IPS DF 4.7 (cell line): Measurements from ENCODE around the gene ANP32B.
"Not testable (repeated sequence)": the region's sequence is repeated elsewhere in the genome, so short reads cannot be mapped to it uniquely, and the experiment has no call there.

Experiments
- DNase-seq: peaks from one replicate; pipeline ENCODE4 v3.0.0-alpha.2; 2013; ENCODE audit warnings: low spot score; ENCODE audit errors: extremely low read depth

ANP32B gene

GRCh38 chr9:97982683-97983588 lies at the start of gene ANP32B:
TSS of gene ANP32B (plus strand) at chr9:97983341. CDS start at chr9:97983556, 215 bp downstream.
- no peak for DNase-seq

GRCh38 chr9:97934321-97935115 lies 48.6 kb upstream of the ANP32B start:
- DNase-seq, result no peak

GRCh38 chr9:97935276-97935675 lies 47.9 kb upstream of the ANP32B start:
- no peak for DNase-seq

GRCh38 chr9:97936998-97937397 lies 46.1 kb upstream of the ANP32B start:
- no peak for DNase-seq

GRCh38 chr9:97938081-97938644 lies 45.0 kb upstream of the ANP32B start, which contains the start of gene HEMGN:
TSS of gene HEMGN (minus strand) at chr9:97938172. CDS start at chr9:97938136, 36 bp downstream.
- no peak for DNase-seq

- no peak for DNase-seq
Observed at GRCh38 chr9:97940233-97940632, 42.9 kb upstream of the ANP32B start.

GRCh38 chr9:97940741-97941140 lies 42.4 kb upstream of the ANP32B start:
- no peak for DNase-seq

- no peak for DNase-seq
Observed at GRCh38 chr9:97941323-97941722, 41.8 kb upstream of the ANP32B start.

GRCh38 chr9:97943308-97943855 lies 39.8 kb upstream of the ANP32B start:
- no peak for DNase-seq

- DNase-seq, result no peak
Observed at GRCh38 chr9:97944612-97945011, 38.5 kb upstream of the ANP32B start.

- DNase-seq, result not testable (repeated sequence)
Observed at GRCh38 chr9:97945470-97945869, 37.7 kb upstream of the ANP32B start.

- not testable (repeated sequence) for DNase-seq
Observed at GRCh38 chr9:97947094-97947493, 36.0 kb upstream of the ANP32B start.

GRCh38 chr9:97950873-97951272 lies 32.3 kb upstream of the ANP32B start:
- not testable (repeated sequence) for DNase-seq

GRCh38 chr9:97954550-97954989 lies 28.6 kb upstream of the ANP32B start:
- DNase-seq, result peak; percentile 51

GRCh38 chr9:97956331-97956730 lies 26.8 kb upstream of the ANP32B start:
- DNase-seq, result no peak

- no peak for DNase-seq
Observed at GRCh38 chr9:97958812-97959511, 24.2 kb upstream of the ANP32B start.

- no peak for DNase-seq
Observed at GRCh38 chr9:97959585-97959984, 23.6 kb upstream of the ANP32B start.

- DNase-seq, result not testable (repeated sequence)
Observed at GRCh38 chr9:97960678-97961328, 22.3 kb upstream of the ANP32B start.

GRCh38 chr9:97961361-97961760 lies 21.8 kb upstream of the ANP32B start:
- no peak for DNase-seq

GRCh38 chr9:97962136-97962535 lies 21.0 kb upstream of the ANP32B start:
- no peak for DNase-seq
